SK-N-DZ (cell line): Measurements from ENCODE around the gene SERINC3.

Source experiments
- DNase-seq: peaks from one replicate; pipeline ENCODE4 v3.0.0-alpha.2; 2015; ENCODE audit warnings: low spot score

SERINC3 gene

DNA sequence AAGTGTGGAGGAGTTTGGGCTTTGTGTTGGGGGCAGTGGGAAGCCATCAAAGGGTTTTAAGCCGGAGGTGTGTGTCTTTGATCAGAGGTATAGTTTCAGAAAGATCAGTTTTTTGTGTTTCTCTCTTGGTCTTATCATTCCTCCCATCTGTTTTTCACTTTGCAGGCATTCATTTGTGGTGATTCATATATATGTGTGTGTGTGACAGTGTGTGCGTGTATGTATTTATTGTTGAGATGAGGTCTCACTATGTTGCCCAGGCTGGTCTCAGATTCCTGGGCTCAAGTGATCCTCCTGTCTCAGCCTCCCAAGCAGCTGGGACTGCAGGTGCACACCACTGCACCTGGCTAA lies 11.1 kb upstream of the SERINC3 start:
- no peak for DNase-seq

DNA sequence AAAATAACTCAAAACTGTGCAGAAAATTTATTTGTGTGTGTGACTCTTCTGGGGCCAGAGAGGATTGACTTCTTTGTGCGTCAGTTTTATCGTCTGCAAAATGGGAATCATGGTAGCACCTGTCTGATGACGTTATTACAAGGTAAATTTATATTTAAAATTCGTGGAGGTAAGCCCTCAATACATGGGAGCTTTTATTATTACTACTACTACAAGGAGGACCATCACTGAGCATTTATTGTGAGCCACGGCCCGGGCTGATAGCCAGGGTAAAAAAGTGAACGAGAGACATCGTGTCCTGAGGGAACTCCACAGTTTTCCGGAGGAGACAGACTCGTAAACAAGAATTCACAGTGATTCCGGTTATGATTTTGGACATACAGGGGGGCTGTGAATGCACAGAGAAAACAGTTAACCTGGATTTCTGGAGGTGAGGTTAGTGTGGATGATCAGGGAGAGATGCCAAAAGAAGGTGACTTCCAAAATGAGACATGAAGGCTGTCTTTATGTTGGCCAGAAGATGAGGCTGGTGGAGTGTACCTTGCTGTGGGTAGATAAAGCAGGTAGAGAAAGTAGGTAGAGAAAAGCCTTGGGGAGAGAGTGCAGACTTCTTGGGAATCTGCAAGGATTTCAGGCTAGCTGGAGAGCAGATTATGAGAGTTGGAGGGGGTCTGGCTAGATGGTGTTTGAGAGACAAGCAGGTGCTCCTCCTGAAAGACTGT lies 10.6 kb upstream of the SERINC3 start:
- no peak for DNase-seq

DNA sequence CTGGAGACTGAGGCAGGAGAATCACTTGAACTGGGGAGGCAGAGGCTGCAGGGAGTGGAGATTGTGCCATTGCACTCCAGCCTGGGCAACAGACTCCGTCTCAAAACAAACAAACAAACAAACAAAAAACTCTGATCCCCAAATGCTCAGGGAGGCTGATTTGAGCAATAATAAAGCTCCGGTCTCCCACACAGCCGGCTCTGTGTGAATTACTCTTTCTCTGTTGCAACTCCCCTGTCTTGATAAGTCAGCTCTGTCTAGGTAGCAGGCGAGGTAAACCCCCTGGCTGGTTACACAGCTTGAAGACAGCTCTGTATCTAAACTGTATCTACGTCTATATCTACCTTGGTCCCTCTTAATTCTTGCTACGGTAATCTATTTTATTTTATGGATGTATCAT lies 6.4 kb upstream of the SERINC3 start:
- DNase-seq, result no peak

- DNase-seq, result peak; percentile 68
Measured at GRCh38 chr20:44527716-44528199, 5.9 kb upstream of the SERINC3 start.

GRCh38 chr20:44526129-44526528 lies 4.3 kb upstream of the SERINC3 start:
- no peak for DNase-seq

GRCh38 chr20:44523746-44524145 lies 1.9 kb upstream of the SERINC3 start:
- DNase-seq, result no peak

- no peak for DNase-seq
Measured at GRCh38 chr20:44522841-44523240, 971 bp upstream of the SERINC3 start.

GRCh38 chr20:44520881-44521280 lies 989 bp downstream of the SERINC3 start:
- no peak for DNase-seq

DNA sequence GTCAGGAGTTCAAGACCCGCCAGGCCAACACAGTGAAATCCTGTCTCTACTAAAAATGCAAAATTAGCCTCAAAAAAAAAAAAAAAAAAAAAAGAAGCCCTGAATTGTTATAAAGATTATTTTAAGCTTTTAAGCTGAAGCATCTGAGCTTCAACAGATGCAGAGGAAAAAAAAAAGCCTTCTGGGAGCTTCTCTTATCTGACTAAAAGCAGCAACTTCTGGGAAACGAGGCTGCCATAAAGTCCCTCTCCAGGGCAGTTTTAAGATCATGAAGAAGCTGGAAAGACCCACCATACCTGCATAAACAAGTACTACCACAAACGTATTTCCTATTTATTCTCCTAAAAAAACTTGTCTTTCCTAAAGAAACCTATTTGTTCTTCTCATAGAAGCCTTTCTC lies 3.6 kb downstream of the SERINC3 start:
- DNase-seq, result no peak

- no peak for DNase-seq
Measured at GRCh38 chr20:44517454-44517853, 4.4 kb downstream of the SERINC3 start.

GRCh38 chr20:44516491-44516890 lies 5.4 kb downstream of the SERINC3 start:
- DNase-seq, result no peak

DNA sequence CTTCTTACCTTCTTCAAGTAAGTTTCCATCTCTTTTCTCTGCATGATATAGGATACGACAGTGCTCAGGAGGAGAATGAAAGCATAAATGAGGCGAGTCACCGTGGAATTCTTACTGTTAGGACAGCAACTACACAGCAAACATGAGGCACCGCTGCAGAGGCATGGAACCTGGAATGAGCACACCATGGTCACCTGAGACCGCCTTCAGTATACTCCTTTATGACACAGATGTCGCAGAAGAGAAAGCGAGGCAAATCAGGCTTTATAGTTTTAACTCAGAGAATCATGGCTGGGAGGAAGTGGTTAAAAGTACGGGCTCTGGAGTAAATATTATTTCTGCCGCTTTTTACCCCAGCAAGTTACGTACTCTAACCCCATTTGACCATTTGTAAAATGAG lies 8.0 kb downstream of the SERINC3 start:
- DNase-seq, result no peak

DNA sequence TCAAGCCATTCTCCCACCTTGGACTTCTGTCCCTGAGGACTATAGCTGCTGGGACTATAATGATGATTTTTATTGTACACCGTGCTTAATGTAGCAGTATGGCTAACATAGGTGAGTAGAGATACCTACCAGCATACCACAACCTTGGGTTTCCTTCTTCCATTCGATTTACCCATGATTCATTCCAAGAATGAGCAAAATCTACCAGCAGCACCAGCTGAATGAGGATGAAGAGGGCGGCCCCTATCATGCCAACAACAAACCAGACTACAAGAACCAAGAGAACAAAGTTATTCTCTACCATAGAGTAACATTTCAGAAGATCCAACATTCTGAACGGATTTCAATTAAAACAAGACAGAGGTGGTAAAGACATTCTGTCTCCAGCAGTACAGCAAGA lies 12.1 kb downstream of the SERINC3 start:
- no peak for DNase-seq

DNA sequence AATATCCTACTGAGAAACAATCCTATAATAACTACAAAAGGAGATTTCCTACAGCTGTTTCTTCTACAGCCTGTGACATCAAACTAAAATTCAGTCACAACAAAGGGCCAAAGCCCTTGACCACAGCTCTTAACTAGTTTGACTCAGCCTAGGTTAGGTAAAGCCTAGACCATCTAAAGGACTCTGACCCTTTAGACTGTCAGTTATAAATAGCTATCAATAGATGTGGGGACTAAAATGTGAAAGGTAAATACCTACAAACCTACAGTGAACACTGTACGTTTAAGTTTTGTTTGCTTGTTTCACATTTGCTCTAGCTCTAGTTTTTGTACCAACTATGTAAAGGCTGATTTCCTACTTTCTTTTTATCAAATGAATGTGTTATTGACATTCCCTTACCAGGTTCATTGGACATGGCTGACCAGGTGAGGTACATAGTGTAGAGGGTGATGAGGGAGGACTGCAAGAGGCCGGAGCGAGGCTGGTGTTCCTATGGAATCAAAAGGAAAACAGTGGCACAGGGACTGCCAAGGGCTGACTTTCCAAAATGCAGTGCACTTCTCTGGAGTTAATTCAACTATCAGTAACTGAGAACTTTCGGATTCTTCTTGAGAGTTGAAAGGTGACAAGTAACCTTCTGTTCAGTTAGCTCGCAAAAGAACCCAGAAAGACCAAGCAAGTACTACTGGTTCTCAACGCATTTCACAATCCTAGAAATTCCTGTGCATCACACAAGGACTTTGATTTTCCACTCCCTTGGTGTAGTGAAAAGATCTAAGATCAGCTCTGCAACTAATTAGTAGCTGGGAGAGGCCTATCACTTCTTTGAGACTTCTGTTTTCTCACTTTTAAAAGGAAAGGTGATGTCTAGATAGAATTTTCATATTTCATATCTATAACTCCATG lies 17.2 kb downstream of the SERINC3 start:
- DNase-seq, result no peak

DNA sequence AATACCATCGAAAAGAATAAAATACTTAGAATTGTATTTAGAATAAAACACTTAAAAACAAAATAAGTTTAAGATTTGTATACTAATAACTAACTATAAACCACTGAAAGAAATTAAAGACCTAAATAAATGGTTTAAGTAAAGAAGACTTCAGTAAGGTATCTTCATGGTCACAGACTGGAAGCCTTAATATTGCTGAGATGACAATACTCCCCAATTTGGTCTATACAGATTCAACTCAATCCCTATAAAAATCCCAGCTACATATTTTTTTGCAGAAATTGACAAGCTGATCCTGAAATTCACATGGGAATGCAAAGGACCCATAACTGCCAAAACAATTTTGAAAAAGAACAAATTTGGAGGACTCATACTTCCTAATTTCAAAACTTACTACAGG lies 18.9 kb downstream of the SERINC3 start:
- DNase-seq, result no peak

GRCh38 chr20:44501448-44501847 lies 20.4 kb downstream of the SERINC3 start:
- no peak for DNase-seq

- DNase-seq, result no peak
Measured at GRCh38 chr20:44500221-44500620, 21.6 kb downstream of the SERINC3 start.

DNA sequence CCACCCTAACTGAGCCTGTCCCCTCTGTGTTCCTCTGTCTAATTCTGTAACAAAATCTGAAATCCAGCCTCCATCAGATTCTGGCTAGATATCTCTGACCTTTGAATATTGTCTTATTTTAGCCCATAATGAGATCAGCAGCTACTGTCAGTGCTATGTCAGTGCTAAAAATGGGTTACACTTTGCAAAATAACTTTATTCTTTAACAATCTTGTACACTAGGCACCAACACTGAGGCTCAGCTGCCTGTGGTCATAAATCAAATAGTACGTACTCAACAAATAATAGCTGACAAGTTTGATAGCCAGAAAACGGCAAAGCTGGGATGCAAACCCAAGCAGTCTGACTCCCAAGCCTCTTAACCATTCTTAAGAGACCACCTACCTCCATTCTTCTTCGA lies 24.1 kb downstream of the SERINC3 start:
- no peak for DNase-seq

DNA sequence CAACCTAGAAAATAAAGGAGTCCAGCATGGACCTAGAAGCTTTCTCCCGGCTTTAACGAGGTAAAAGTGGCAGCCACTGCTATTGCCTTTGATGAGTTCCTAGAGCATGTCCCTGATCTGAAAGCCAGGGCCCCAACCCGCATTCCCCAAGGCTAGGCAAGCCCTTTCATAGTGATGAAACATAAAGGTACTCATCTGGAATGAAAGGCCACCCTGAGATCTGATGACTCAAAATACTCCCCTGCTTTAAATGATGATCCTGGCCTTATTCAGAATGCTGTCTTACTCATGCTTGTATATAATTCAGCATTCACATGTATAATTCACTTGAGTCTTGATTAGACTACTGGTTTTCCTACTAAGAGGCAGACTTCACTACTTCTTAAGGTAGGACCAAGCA lies 24.9 kb downstream of the SERINC3 start:
- no peak for DNase-seq

GRCh38 chr20:44495802-44496481 lies 25.9 kb downstream of the SERINC3 start:
- DNase-seq, result no peak

DNA sequence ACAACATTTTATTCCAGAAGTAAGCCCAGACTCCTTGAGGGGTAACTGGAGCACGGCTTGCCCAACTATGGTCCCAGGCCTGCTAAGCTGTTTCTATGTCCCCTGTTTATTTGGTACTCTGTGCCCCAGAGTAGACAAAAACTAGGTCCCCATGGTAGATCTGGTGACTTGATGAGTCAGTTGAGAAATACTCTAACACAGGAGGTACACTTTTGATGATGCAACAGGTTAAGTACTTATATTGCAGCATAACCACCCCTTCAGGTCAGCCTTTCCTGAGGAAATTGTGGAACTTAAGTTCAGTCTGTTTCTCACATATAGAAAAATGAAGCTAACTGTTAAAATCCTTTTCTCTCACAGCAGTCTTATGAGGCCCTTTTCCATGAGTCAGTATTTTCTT lies 26.6 kb downstream of the SERINC3 start:
- DNase-seq, result no peak

DNA sequence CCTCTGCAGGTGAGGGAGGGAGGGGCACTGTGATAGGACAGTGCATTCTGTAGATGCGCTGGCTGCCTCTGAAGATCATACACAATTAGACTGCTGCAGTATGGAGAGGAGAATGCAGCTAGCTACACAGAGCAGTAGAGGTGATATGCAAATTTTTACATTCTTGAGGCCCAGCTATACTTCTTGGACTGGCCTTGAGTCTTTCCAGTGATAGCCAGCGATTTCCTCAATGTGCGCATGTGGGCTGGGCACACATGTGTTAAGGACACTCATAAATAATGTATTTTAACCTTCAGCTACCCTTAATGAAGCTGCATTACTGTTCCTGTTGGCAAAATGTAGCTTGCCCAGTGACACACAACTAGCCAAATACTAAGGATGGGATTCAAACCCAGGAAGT lies 27.2 kb downstream of the SERINC3 start:
- DNase-seq, result no peak
